ENCODE measurements around the gene RAB11FIP3. TPM values are rescaled to one million over a fixed set of nuclear protein-coding genes. Genes with fewer than 3 reads are reported as not detected.

RAB11FIP3 gene
- total RNA-seq, 1 donor: 25.3 TPM

DNA sequence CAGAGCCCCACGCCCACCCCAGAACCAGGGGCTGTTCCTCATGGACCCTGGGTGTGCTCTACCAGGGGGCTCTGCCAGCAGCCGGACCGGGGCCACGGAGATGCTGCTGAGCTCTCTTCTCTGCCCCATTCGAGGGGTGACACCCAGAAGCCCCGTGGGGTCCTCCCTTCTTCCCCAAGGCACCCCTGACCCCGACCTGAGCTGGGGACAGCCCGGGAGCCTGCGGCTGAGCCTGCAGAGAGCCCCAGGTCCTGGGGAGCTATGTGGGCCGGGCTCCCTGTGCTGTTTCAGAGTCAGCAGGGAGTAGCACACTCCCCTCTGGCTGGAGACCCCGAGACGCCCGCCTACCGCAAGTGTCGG, 133.6 kb downstream of the RAB11FIP3 start:
- DNase-seq (ENCODE audit: insufficient read length, low spot score, missing footprints): peak; percentile 95
- TF ChIP-seq, protein P1, sequence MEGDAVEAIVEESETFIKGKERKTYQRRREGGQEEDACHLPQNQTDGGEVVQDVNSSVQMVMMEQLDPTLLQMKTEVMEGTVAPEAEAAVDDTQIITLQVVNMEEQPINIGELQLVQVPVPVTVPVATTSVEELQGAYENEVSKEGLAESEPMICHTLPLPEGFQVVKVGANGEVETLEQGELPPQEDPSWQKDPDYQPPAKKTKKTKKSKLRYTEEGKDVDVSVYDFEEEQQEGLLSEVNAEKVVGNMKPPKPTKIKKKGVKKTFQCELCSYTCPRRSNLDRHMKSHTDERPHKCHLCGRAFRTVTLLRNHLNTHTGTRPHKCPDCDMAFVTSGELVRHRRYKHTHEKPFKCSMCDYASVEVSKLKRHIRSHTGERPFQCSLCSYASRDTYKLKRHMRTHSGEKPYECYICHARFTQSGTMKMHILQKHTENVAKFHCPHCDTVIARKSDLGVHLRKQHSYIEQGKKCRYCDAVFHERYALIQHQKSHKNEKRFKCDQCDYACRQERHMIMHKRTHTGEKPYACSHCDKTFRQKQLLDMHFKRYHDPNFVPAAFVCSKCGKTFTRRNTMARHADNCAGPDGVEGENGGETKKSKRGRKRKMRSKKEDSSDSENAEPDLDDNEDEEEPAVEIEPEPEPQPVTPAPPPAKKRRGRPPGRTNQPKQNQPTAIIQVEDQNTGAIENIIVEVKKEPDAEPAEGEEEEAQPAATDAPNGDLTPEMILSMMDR (IDR thresholded peaks at IDR 0.05; ENCODE audit: extremely low read depth, low read depth, low read length): no peak

DNA sequence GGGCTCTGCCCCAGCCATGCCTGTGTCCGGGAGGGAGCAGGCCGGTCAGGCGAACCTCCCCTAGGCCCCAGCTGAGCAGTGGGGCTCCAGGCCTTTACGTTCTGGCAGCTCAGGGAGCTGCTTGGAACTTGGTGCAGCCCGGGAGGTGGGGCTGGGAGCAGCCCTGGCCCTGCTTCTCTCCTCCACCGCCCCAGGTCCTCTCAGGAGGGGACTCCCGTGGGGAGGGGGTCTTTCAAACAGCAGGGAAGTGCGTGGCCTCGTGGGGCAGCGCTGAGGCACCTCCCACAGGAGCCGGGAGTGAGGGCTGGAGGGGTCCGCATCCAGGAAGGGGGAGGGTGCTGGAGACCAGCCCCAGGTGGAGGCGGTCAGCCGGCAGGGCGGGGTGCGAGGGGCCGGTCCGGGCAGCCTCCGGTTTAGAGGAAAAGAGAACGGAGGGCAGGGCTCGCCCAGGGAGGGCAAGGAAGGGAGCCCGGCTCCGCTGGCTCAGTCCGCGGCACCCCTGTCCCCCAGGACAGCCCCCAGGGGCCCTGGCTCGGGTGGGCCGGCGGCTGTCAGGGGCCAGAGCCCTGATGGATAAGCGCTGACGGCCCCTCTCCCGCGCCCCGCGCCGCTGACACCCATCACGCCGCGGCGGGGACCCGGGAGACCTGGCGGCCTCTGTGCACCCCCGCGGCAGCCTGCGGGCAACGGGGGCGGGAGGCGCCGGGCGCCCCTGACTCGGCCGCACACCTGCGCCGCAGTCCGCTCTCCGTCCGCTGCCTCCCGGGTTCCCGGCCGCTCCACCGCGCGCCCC, 134.2 kb downstream of the RAB11FIP3 start:
- H3K36me3 ChIP-seq (ENCODE audit: insufficient read depth, low read length): no peaks in the 10 kb centered on the region
- peaks cover 2% of the 10 kb centered on the region for H3K4me1 ChIP-seq (ENCODE audit: insufficient read depth, low read length)
- peaks cover 3% of the 10 kb centered on the region for H4K20me1 ChIP-seq (ENCODE audit: insufficient read depth, low read length)
- H2AFZ ChIP-seq (ENCODE audit: low read length): no peak overlapping the region
- TF ChIP-seq, protein P1 (IDR thresholded peaks at IDR 0.05; ENCODE audit: extremely low read depth, low read depth, low read length): no peak
- H3K9me3 ChIP-seq (ENCODE audit: low read depth, low read length): no peaks in the 10 kb centered on the region
- H3K4me3 ChIP-seq (ENCODE audit: insufficient read depth, low read length): no peak overlapping the region
- peaks cover 36% of the 10 kb centered on the region for H3K27me3 ChIP-seq (ENCODE audit: insufficient read depth, low read length)
- H3K27ac ChIP-seq (ENCODE audit: low read depth, low read length): no peak overlapping the region
- peak; percentile 91 for DNase-seq (ENCODE audit: insufficient read length, low spot score, missing footprints)
- no peak overlapping the region for H3K4me2 ChIP-seq (ENCODE audit: insufficient read depth, low read length)
- no peaks in the 10 kb centered on the region for H3K79me2 ChIP-seq (ENCODE audit: insufficient read depth, low read length)

More for the DNA sequence above, 133.6 kb downstream of the RAB11FIP3 start:
- H4K20me1 ChIP-seq (ENCODE audit: insufficient read depth, low read length): peaks cover 3% of the 10 kb centered on the region
- no peaks in the 10 kb centered on the region for H3K79me2 ChIP-seq (ENCODE audit: insufficient read depth, low read length)
- H2AFZ ChIP-seq (ENCODE audit: low read length): no peak overlapping the region
- peaks cover 36% of the 10 kb centered on the region for H3K27me3 ChIP-seq (ENCODE audit: insufficient read depth, low read length)
- H3K4me1 ChIP-seq (ENCODE audit: insufficient read depth, low read length): peaks cover 6% of the 10 kb centered on the region
- no peak overlapping the region for H3K4me2 ChIP-seq (ENCODE audit: insufficient read depth, low read length)
- no peaks in the 10 kb centered on the region for H3K36me3 ChIP-seq (ENCODE audit: insufficient read depth, low read length)
- H3K4me3 ChIP-seq (ENCODE audit: insufficient read depth, low read length): no peak overlapping the region
- no peak overlapping the region for H3K27ac ChIP-seq (ENCODE audit: low read depth, low read length)
- no peaks in the 10 kb centered on the region for H3K9me3 ChIP-seq (ENCODE audit: low read depth, low read length)

DNA sequence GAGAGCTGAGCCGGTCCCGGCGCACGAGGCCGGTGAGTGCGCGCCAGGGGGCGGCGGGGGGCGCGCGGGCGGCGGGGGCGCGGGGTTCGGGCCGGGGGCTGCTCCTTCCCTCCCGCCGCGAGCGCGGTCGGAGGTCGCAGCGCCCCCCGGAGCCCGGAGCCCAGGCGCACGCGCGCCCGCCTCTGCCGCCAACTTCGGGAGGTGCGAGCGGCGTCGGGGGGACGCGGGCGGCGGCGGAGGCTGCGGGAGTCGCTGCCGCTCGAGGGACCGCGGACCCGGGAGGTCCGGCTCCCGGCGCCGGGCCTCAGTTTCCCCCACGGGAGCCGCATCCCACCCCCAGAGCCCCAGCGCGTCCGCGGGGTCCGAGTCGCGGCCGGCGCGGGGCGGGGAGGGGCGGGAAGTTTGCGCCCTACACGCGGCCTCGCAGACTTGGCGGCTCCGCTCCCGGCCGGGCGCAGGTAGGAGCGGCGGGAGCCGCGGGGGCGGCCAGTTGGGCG, 134.8 kb downstream of the RAB11FIP3 start, which contains the start of gene PRR35:
Gene PRR35 (plus strand): TSS at position 191 of the 497 bp plus-strand sequence. CDS start 2,901 bp downstream, outside the sequence.
- no peak for DNase-seq (ENCODE audit: insufficient read length, low spot score, missing footprints)
- H3K9me3 ChIP-seq (ENCODE audit: low read depth, low read length): no peaks in the 10 kb centered on the region
- H2AFZ ChIP-seq (ENCODE audit: low read length): no peak within 1 kb of the TSS
- no peak within 1 kb of the TSS for H3K4me2 ChIP-seq (ENCODE audit: insufficient read depth, low read length)
- H3K79me2 ChIP-seq (ENCODE audit: insufficient read depth, low read length): no peaks in the 10 kb centered on the region
- peaks cover 36% of the 10 kb centered on the region for H3K27me3 ChIP-seq (ENCODE audit: insufficient read depth, low read length)
- H4K20me1 ChIP-seq (ENCODE audit: insufficient read depth, low read length): peaks cover 3% of the 10 kb centered on the region
- H3K27ac ChIP-seq (ENCODE audit: low read depth, low read length): no peak within 1 kb of the TSS
- no peaks in the 10 kb centered on the region for H3K4me1 ChIP-seq (ENCODE audit: insufficient read depth, low read length)
- no peak within 1 kb of the TSS for H3K4me3 ChIP-seq (ENCODE audit: insufficient read depth, low read length)
- TF ChIP-seq, protein P1 (IDR thresholded peaks at IDR 0.05; ENCODE audit: extremely low read depth, low read depth, low read length): no peak
- H3K36me3 ChIP-seq (ENCODE audit: insufficient read depth, low read length): no peaks in the 10 kb centered on the region

GRCh38 chr16:560701-561412, 135.4 kb downstream of the RAB11FIP3 start:
- Histone ChIP-seq H3K27me3 (ENCODE audit: insufficient read depth, low read length) (peaks cover 36% of the 10 kb centered on the region), H3K9me3 (ENCODE audit: low read depth, low read length) (no peaks in the 10 kb centered on the region), H2AFZ (ENCODE audit: low read length) (no peak overlapping the region), H4K20me1 (ENCODE audit: insufficient read depth, low read length) (peaks cover 3% of the 10 kb centered on the region), H3K4me3 (ENCODE audit: insufficient read depth, low read length) (no peak overlapping the region), H3K27ac (ENCODE audit: low read depth, low read length) (no peak overlapping the region), H3K79me2 (ENCODE audit: insufficient read depth, low read length) (no peaks in the 10 kb centered on the region), H3K4me2 (ENCODE audit: insufficient read depth, low read length) (no peak overlapping the region), H3K4me1 (ENCODE audit: insufficient read depth, low read length) (no peaks in the 10 kb centered on the region), H3K36me3 (ENCODE audit: insufficient read depth, low read length) (no peaks in the 10 kb centered on the region)
- peak; percentile 89 for DNase-seq (ENCODE audit: insufficient read length, low spot score, missing footprints)
- TF ChIP-seq, protein P1 (IDR thresholded peaks at IDR 0.05; ENCODE audit: extremely low read depth, low read depth, low read length): no peak

All from osteoblast (primary cell).